Measurements from ENCODE around the gene IGDCC3.

The IGDCC3 gene

GRCh38 chr15:65394936-65395335, 17.1 kb upstream of the IGDCC3 start:
- H3K4me3 ChIP-seq = no peak overlapping the region
- H3K9ac ChIP-seq (ENCODE audit: insufficient read length) = no peak overlapping the region
- TF ChIP-seq FOXP2 (optimal IDR thresholded peaks at IDR 0.05; ENCODE audit: control extremely low read depth, extremely low read length, insufficient read depth) (no peak), POLR2AphosphoS5 (IDR thresholded peaks at IDR 0.05; ENCODE audit: borderline replicate concordance, low read depth, low read length) (no peak), EZH2 (IDR thresholded peaks at IDR 0.05) (no peak)
- no peak for DNase-seq (ENCODE audit: low read depth, low spot score)
- H3K9me3 ChIP-seq (ENCODE audit: low read depth, low read length) = no peaks in the 10 kb centered on the region
- no peak overlapping the region for H3K27ac ChIP-seq
- no peaks in the 10 kb centered on the region for H3K36me3 ChIP-seq (ENCODE audit: insufficient read depth, low read length)

GRCh38 chr15:65394280-65394789, 16.5 kb upstream of the IGDCC3 start:
- no peak for DNase-seq (ENCODE audit: low read depth, low spot score)
- Histone ChIP-seq H3K36me3 (ENCODE audit: insufficient read depth, low read length) (no peaks in the 10 kb centered on the region), H3K9me3 (ENCODE audit: low read depth, low read length) (no peaks in the 10 kb centered on the region), H3K27ac (no peak overlapping the region), H3K4me3 (no peak overlapping the region), H3K9ac (ENCODE audit: insufficient read length) (no peak overlapping the region)
- TF ChIP-seq FOXP2 (optimal IDR thresholded peaks at IDR 0.05; ENCODE audit: control extremely low read depth, extremely low read length, insufficient read depth) (no peak), POLR2AphosphoS5 (IDR thresholded peaks at IDR 0.05; ENCODE audit: borderline replicate concordance, low read depth, low read length) (no peak), EZH2 (IDR thresholded peaks at IDR 0.05) (no peak)

DNA sequence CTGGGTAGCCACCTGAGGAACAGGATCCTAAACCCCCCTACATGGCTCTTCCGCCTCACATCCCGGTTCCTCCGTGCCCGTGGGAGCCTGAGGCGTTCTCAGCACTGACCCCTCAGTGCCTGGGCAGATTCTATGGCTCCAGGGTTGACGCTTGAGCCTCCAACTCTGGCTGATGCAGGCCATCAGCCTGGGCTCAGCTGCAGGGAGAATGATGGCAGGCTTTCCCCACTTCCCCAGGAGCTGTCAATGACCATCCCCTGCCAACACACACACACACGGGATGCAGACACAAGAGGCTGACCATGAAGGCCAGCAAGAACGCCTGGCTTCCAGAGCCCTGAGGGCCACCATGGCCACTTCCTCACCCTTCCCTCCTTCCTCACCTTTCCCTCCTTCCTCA, 15.8 kb upstream of the IGDCC3 start:
- H3K4me3 ChIP-seq = no peak overlapping the region
- no peak for DNase-seq (ENCODE audit: low read depth, low spot score)
- no peaks in the 10 kb centered on the region for H3K9me3 ChIP-seq (ENCODE audit: low read depth, low read length)
- H3K27ac ChIP-seq = no peak overlapping the region
- no peaks in the 10 kb centered on the region for H3K36me3 ChIP-seq (ENCODE audit: insufficient read depth, low read length)
- H3K9ac ChIP-seq (ENCODE audit: insufficient read length) = no peak overlapping the region
- TF ChIP-seq FOXP2 (optimal IDR thresholded peaks at IDR 0.05; ENCODE audit: control extremely low read depth, extremely low read length, insufficient read depth) (no peak), POLR2AphosphoS5 (IDR thresholded peaks at IDR 0.05; ENCODE audit: borderline replicate concordance, low read depth, low read length) (no peak), EZH2 (IDR thresholded peaks at IDR 0.05) (no peak)

DNA sequence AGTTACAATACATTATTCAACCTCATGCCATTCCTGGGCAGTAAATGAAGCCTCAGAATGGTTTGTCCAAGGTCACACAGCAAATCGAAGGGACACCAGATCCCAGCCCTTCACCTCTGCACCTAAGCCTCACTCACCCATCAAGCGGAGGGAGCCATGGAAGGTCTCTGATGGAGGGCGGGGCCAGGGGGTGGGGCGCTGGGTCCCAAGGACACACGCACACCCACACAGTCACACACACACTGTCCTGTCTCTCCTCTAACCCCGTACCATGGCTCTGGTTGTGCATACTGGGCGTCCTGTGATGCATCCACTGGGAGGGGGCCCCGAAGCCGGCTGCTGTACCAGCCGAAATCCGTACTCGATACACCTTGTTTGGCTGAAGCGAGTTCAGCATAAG, 15.3 kb upstream of the IGDCC3 start:
- Histone ChIP-seq H3K27ac (no peak overlapping the region), H3K9ac (ENCODE audit: insufficient read length) (no peak overlapping the region), H3K4me3 (no peak overlapping the region), H3K36me3 (ENCODE audit: insufficient read depth, low read length) (no peaks in the 10 kb centered on the region), H3K9me3 (ENCODE audit: low read depth, low read length) (no peaks in the 10 kb centered on the region)
- TF ChIP-seq FOXP2 (optimal IDR thresholded peaks at IDR 0.05; ENCODE audit: control extremely low read depth, extremely low read length, insufficient read depth) (no peak), POLR2AphosphoS5 (IDR thresholded peaks at IDR 0.05; ENCODE audit: borderline replicate concordance, low read depth, low read length) (no peak), EZH2 (IDR thresholded peaks at IDR 0.05) (no peak)
- no peak for DNase-seq (ENCODE audit: low read depth, low spot score)

DNA sequence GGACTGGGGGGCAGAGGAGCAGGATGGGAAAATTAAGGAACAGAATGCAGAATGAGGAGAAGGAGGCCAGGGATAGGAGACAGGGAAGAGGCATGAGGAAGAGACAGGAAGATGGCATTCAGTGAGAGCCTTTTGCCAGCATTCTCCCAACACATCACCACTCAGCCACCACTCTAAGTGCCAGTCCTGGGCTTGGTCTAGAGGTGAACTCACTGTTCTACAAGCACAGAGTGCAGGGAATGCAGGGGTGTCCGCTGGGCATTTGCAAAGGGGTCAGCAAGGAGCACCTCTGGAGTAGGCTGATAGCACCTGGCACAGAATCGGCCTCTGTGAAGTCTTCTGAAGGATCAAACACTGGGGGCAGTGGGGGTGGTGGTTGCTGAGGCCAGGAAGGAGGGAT, 14.6 kb upstream of the IGDCC3 start:
- no peak overlapping the region for H3K4me3 ChIP-seq
- H3K9me3 ChIP-seq (ENCODE audit: low read depth, low read length) = no peaks in the 10 kb centered on the region
- TF ChIP-seq EZH2 (IDR thresholded peaks at IDR 0.05) = no peak
- no peaks in the 10 kb centered on the region for H3K36me3 ChIP-seq (ENCODE audit: insufficient read depth, low read length)
- no peak overlapping the region for H3K9ac ChIP-seq (ENCODE audit: insufficient read length)
- H3K27ac ChIP-seq = no peak overlapping the region
- no peak for DNase-seq (ENCODE audit: low read depth, low spot score)

GRCh38 chr15:65391732-65392131, 13.9 kb upstream of the IGDCC3 start:
- H3K27ac ChIP-seq = no peak overlapping the region
- DNase-seq (ENCODE audit: low read depth, low spot score) = no peak

DNA sequence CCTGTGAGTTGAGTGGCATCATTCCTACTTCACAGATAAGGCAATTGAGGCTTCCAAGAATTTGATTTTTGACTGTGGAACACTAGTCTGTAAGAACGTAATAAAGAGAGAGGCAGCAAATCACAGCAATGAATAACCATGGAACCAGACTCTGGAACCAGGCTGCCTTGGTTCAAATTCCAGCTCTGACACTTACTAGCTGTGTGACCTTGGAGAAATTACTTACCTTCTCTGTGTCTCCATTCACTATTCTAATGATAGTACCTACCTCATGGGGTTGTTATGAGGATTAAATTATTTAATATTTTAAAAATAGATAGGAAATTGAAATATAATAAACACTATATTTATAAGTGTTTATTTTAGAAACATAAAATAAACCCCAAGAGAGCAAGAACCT, 12.6 kb upstream of the IGDCC3 start:
- Histone ChIP-seq H3K27ac (no peak overlapping the region), H3K9ac (ENCODE audit: insufficient read length) (no peak overlapping the region), H3K9me3 (ENCODE audit: low read depth, low read length) (no peaks in the 10 kb centered on the region), H3K4me3 (no peak overlapping the region), H3K36me3 (ENCODE audit: insufficient read depth, low read length) (no peaks in the 10 kb centered on the region)
- TF ChIP-seq FOXP2 (optimal IDR thresholded peaks at IDR 0.05; ENCODE audit: control extremely low read depth, extremely low read length, insufficient read depth) (no peak), POLR2AphosphoS5 (IDR thresholded peaks at IDR 0.05; ENCODE audit: borderline replicate concordance, low read depth, low read length) (no peak), EZH2 (IDR thresholded peaks at IDR 0.05) (no peak)
- no peak for DNase-seq (ENCODE audit: low read depth, low spot score)

More at GRCh38 chr15:65391732-65392131, 13.9 kb upstream of the IGDCC3 start:
- Histone ChIP-seq H3K9me3 (ENCODE audit: low read depth, low read length) (no peaks in the 10 kb centered on the region), H3K4me3 (no peak overlapping the region), H3K9ac (ENCODE audit: insufficient read length) (no peak overlapping the region), H3K36me3 (ENCODE audit: insufficient read depth, low read length) (no peaks in the 10 kb centered on the region)
- no peak for TF ChIP-seq EZH2 (IDR thresholded peaks at IDR 0.05)
- no peak for TF ChIP-seq POLR2AphosphoS5 (IDR thresholded peaks at IDR 0.05; ENCODE audit: borderline replicate concordance, low read depth, low read length)
- TF ChIP-seq FOXP2 (optimal IDR thresholded peaks at IDR 0.05; ENCODE audit: control extremely low read depth, extremely low read length, insufficient read depth) = no peak

- no peak overlapping the region for H3K27ac ChIP-seq
- H3K36me3 ChIP-seq (ENCODE audit: insufficient read depth, low read length) = no peaks in the 10 kb centered on the region
- TF ChIP-seq POLR2AphosphoS5 (IDR thresholded peaks at IDR 0.05; ENCODE audit: borderline replicate concordance, low read depth, low read length) (no peak), EZH2 (IDR thresholded peaks at IDR 0.05) (no peak), FOXP2 (optimal IDR thresholded peaks at IDR 0.05; ENCODE audit: control extremely low read depth, extremely low read length, insufficient read depth) (no peak)
- DNase-seq (ENCODE audit: low read depth, low spot score) = no peak
- H3K9me3 ChIP-seq (ENCODE audit: low read depth, low read length) = no peaks in the 10 kb centered on the region
- no peak overlapping the region for H3K4me3 ChIP-seq
- H3K9ac ChIP-seq (ENCODE audit: insufficient read length) = no peak overlapping the region
Measured at GRCh38 chr15:65389226-65389625, 11.4 kb upstream of the IGDCC3 start.

GRCh38 chr15:65388306-65389080, 10.7 kb upstream of the IGDCC3 start:
- TF ChIP-seq FOXP2 (optimal IDR thresholded peaks at IDR 0.05; ENCODE audit: control extremely low read depth, extremely low read length, insufficient read depth) (no peak), POLR2AphosphoS5 (IDR thresholded peaks at IDR 0.05; ENCODE audit: borderline replicate concordance, low read depth, low read length) (no peak), EZH2 (IDR thresholded peaks at IDR 0.05) (no peak)
- Histone ChIP-seq H3K9me3 (ENCODE audit: low read depth, low read length) (no peaks in the 10 kb centered on the region), H3K4me3 (no peak overlapping the region), H3K36me3 (ENCODE audit: insufficient read depth, low read length) (no peaks in the 10 kb centered on the region), H3K27ac (no peak overlapping the region), H3K9ac (ENCODE audit: insufficient read length) (no peak overlapping the region)
- no peak for DNase-seq (ENCODE audit: low read depth, low spot score)

Measured in SK-N-MC (cell line).